K562 (cell line): ENCODE data around the gene ASPHD1. TPM values are rescaled to one million over a fixed set of nuclear protein-coding genes. Genes with fewer than 3 reads are reported as not detected.

Source experiments
- ARID1B ChIP-seq: fragments of 450-650 bp; IDR thresholded peaks from 2 replicates; pipeline ENCODE4 v1.6.1; 2016; ENCODE audit warnings: antibody characterized with exemption, mild to moderate bottlenecking, inconsistent platforms
- CHD1 ChIP-seq: fragments of 200-600 bp; sonication (generic); IDR thresholded peaks from one replicate; pipeline ENCODE4 v1.6.1; 2012; ENCODE audit warnings: mild to moderate bottlenecking, moderate library complexity, low read length, inconsistent platforms
- FOXP1 ChIP-seq: sonication (generic); formaldehyde crosslinking; IDR thresholded peaks from 2 replicates; pipeline ENCODE4 v1.8.0; 2022; ENCODE audit warnings: mild to moderate bottlenecking, missing genetic modification reagents
- JUN ChIP-seq, 2 experiments: sonication (generic) in 1 of 2; formaldehyde crosslinking in 1 of 2; IDR thresholded peaks; 2 replicates each; pipeline versions ENCODE4 v1.6.1 to v1.8.0; 2012 to 2022; ENCODE audit warnings: borderline replicate concordance in 2 of 2, mild to moderate bottlenecking in 2 of 2, improper control_type of control experiment in 1 of 2, low read depth in 1 of 2, low read length in 1 of 2, missing genetic modification reagents in 1 of 2
- MLLT1 ChIP-seq, 2 experiments: fragments of 450-650 bp; IDR thresholded peaks; 2 replicates each; pipeline ENCODE4 v1.6.1; 2016
- MXD1 ChIP-seq: fragments of 250-450 bp; sonication (Bioruptor Pico); IDR thresholded peaks from 2 replicates; pipeline ENCODE4 v1.8.0; 2021; ENCODE audit warnings: borderline replicate concordance, mild to moderate bottlenecking, moderate library complexity; ENCODE audit not compliant: poor library complexity, severe bottlenecking
- SP2 ChIP-seq: IDR thresholded peaks from 2 replicates; pipeline ENCODE4 v1.6.1; 2011; ENCODE audit warnings: mild to moderate bottlenecking, low read depth, low read length, moderate library complexity; ENCODE audit not compliant: poor library complexity, severe bottlenecking; ENCODE audit errors: extremely low read depth
- TEAD2 ChIP-seq: fragments of 450-650 bp; IDR thresholded peaks from 2 replicates; pipeline ENCODE4 v1.6.1; 2016; ENCODE audit warnings: missing genetic modification characterization, control low read depth, missing compliant biosample characterization
- ZHX1 ChIP-seq: fragments of 150-350 bp; conservative IDR thresholded peaks from 2 replicates; pipeline ENCODE4 v1.6.1; 2014; ENCODE audit warnings: low read length
- ZMIZ1 ChIP-seq, 2 experiments: fragments of 150-350 bp in 1 of 2; IDR thresholded peaks; 2 replicates each; pipeline ENCODE4 v1.6.1; 2012 to 2016; ENCODE audit warnings: low read depth in 2 of 2, low read length in 2 of 2, mild to moderate bottlenecking in 1 of 2, moderate library complexity in 1 of 2
- ZNF212 ChIP-seq: fragments of 450-650 bp; formaldehyde crosslinking; IDR thresholded peaks from 2 replicates; pipeline ENCODE4 v1.4.0; 2020; ENCODE audit warnings: mild to moderate bottlenecking
- polyA plus RNA-seq, 8 experiments: library from polyadenylated mRNA; depleted of rRNA in 4 of 8; stranded (reverse) in 5 of 8; unstranded in 3 of 8; fragments of >200 nt; fragmentation: Nextera tagmentation in 2 of 8; fragmentation: Illumina TruSeq in 1 of 8; extraction: Ambion mirVana in 2 of 8; extraction: Trizol in 1 of 8; gene quantifications; 2 replicates each; pipeline versions ENCODE4 v1.2.1 to v1.2.3, GENCODE V29; 2011 to 2014; ENCODE audit warnings: inconsistent platforms in 1 of 8, missing spikeins in 1 of 8
- total RNA-seq, 7 experiments: library from RNA; depleted of rRNA in 6 of 7; stranded (reverse); fragments of >200 nt in 6 of 7; fragmentation: Illumina TruSeq in 2 of 7; extraction: Trizol in 2 of 7; gene quantifications; 2 replicates each; pipeline versions ENCODE4 v1.2.1 to v1.2.3, GENCODE V29; 2011 to 2021; ENCODE audit warnings: low replicate concordance in 1 of 7
- TF ChIP-seq, protein P1 (sequence below): fragments of 200-400 bp; formaldehyde crosslinking; IDR thresholded peaks from 2 replicates; pipeline ENCODE4 v1.6.1; 2017; ENCODE audit warnings: mild to moderate bottlenecking, low read depth, low read length, moderate library complexity

The ASPHD1 gene
- total and polyA plus RNA-seq, 9 of the 15 experiments (the other 6 are each of a cell fraction or from before 2014, with no cell fraction given): 0.03 to 0.70 (median 0.24) TPM; not detected in 5

DNA sequence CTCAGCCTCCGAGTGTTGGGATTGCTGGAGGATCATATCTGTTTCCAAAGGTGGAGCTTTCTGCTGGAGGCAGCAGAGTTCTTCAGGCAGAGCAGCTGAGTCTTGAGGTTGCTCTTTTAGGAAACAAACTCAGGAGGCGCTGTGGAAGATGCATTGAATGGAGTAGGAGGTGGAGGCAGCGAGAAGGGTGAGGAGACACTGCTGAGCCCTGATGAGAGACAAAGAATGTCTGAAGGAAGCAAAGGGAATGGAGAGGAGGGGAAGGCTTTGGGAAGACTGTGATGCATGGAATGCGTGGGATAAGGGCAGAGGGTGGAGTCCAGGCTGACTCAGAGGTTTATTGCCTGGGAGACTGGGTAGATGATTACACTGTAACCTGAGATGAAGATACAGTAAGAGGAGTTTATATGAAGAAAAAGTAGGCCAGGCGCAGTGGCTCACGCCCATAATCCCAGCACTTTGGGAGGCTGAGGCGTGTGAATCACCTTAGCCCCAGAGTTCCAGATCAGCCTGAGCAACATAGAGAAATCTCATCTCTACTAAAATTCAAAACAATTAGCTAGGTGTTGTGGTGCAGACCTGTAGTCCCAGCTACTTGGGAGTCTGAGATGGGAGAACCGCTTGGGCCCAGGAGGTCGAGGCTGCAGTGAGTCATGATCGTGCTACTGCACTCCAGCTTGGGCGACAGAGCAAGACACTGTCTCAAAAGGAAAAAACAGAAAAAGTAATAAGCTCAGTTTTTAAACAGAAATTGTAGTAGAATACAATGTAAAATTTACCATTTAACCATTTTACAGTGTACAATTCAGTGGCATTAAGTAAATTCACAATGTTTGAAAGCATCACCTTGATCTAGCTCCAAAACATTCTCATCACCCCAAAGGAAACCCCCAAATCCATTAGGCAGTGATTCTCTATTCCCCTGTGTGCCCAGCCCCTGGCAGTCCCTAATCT lies 43.8 kb downstream of the ASPHD1 start (continued):
- TF ChIP-seq, protein P1, sequence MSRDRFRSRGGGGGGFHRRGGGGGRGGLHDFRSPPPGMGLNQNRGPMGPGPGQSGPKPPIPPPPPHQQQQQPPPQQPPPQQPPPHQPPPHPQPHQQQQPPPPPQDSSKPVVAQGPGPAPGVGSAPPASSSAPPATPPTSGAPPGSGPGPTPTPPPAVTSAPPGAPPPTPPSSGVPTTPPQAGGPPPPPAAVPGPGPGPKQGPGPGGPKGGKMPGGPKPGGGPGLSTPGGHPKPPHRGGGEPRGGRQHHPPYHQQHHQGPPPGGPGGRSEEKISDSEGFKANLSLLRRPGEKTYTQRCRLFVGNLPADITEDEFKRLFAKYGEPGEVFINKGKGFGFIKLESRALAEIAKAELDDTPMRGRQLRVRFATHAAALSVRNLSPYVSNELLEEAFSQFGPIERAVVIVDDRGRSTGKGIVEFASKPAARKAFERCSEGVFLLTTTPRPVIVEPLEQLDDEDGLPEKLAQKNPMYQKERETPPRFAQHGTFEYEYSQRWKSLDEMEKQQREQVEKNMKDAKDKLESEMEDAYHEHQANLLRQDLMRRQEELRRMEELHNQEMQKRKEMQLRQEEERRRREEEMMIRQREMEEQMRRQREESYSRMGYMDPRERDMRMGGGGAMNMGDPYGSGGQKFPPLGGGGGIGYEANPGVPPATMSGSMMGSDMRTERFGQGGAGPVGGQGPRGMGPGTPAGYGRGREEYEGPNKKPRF: no peak
- TF ChIP-seq ZNF212 (CRISPR knock-in tag) (no peak), ZHX1 (no peak), TEAD2 (tag) (peak; percentile 15; the same call in 1 of the 2 replicates), MXD1 (CRISPR knock-in tag) (no peak), JUN (IDR thresholded peaks at IDR 0.05; ENCODE audit: borderline replicate concordance, low read depth, low read length) (peak; percentile 51; the same call in 1 of the 2 replicates), JUN (CRISPR knock-in tag; IDR thresholded peaks at IDR 0.05; ENCODE audit: borderline replicate concordance) (no peak), SP2 (no peak), CHD1 (no peak), MLLT1 (IDR thresholded peaks at IDR 0.05) (peak; percentile 76 to 77; a peak in 3 of 4 replicates), FOXP1 (CRISPR knock-in tag) (peak; percentile 38; the same call in 1 of the 2 replicates), ARID1B (no peak; the same call in none of the 2 replicates), ZMIZ1 (IDR thresholded peaks at IDR 0.05; ENCODE audit: low read depth in 2 of 2, low read length in 2 of 2) (no peak)
